ENCODE results near the gene ST6GALNAC3.

- TF ChIP-seq CTCF (IDR thresholded peaks at IDR 0.05): no peak
- TF ChIP-seq ZFX (IDR thresholded peaks at IDR 0.05; ENCODE audit: borderline replicate concordance): no peak
Observed at GRCh38 chr1:76103034-76103433, 28.5 kb downstream of the ST6GALNAC3 start.

Measured in 22Rv1 (cell line).